Choroid plexus epithelial cell (primary cell): ENCODE results near the gene SUN5.

Source experiments
- DNase-seq: peaks from one replicate; pipeline ENCODE4 v3.0.0-alpha.2; 2010; ENCODE audit warnings: low read depth
- H3K4me3 ChIP-seq: 2 replicates; pipeline ENCODE4 v1.5.1; 2011; ENCODE audit warnings: low read depth, mild to moderate bottlenecking, control low read depth, low read length, moderate library complexity
- CTCF ChIP-seq: conservative IDR thresholded peaks from 2 replicates; pipeline ENCODE4 v1.5.1; 2011; ENCODE audit warnings: low read depth, mild to moderate bottlenecking, control low read depth, inconsistent platforms, low read length, moderate library complexity

SUN5 gene

DNA sequence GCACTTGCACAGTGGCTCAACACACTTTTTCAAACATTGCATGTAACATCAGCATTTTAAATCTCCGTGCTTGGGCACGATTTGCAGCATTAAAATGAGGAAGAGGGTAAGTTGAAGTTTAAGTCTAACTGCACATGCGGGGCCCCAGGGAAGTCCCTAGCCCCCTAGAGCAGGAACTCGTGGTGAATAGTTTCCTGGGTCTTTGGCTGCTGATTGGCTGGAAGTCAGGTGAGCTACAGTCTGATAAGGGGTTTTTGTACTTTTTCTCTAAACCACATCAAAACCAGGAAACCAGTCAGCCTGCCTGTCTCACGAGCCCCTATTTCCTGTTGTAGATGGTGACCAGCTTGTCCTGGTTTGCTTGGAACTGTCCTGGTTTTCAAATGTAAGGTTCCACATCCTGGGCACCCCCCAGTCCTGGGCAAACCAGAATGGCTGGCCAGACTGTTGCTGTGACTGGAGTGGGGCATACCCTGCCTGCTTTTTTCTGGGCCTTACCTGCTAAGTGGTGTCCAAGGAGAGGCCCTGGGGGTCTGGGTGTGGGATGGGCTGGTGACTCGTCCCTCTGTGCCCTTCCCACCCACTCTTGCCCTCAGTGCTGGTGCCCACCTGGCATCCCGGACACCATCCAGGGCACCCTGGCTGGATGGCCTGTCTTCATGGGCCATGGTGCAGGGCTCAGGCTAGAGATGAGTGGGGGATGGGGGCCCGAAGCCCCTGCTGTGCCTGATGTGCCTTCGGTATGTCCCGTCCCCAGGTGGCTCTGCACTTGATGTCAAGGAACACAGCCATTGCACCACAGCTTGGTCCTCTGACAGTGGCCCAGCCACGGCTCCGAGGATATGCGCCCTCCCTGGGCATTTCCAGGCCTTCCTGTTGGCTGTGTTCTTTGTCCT, 31.8 kb downstream of the SUN5 start:
- H3K4me3 ChIP-seq: no peak overlapping the region
- no peak for TF ChIP-seq CTCF
- peak; percentile 5 for DNase-seq

- no peak for TF ChIP-seq CTCF
- DNase-seq: peak; percentile 19
- H3K4me3 ChIP-seq: no peak overlapping the region
Measured at GRCh38 chr20:32971703-32972161, 32.5 kb downstream of the SUN5 start.

GRCh38 chr20:32970973-32971300, 33.3 kb downstream of the SUN5 start:
- TF ChIP-seq CTCF: no peak
- no peak overlapping the region for H3K4me3 ChIP-seq
- no peak for DNase-seq

DNA sequence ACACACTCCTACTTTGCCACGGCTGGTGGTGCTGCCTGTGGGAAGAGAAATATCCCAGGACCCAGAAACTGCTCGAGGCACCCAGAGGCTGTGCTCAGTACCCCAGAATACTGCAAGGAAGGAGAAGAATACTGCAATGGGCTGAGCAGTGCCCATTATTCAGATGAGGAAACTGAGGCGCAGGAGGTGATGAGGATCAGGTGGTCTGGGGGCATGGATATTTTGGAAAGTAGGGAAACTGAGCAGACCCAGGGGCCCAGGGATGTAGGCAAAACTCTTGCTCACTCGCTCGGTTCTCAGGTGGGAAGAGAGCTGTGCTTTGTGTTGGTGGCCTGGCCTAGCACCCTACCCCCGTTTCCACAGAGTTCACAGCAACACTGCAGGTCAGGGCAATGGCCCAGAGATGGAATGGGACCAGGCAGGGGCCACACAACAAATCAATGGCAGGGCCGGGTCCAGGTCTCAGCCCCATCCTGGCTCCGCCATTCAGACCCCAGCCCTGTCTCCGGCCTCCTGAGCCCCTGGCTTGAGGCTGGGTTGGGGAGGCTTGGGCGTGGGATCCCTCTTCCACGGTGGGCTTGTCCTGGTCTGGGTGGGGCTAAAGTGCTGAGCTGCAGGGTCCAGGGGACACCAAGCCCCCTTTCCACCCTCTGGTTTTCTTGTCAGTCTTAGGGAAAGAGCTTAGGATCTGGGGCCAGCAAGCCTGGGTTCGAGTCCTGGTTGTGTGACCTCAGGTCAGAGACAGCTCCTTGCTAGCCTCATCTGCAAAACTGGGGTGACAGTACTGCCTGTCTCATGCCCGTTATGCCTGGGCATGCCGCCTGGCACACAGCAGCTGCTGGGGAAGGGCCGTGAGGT, 33.9 kb downstream of the SUN5 start:
- DNase-seq: no peak
- no peak for TF ChIP-seq CTCF
- H3K4me3 ChIP-seq: no peak overlapping the region

DNA sequence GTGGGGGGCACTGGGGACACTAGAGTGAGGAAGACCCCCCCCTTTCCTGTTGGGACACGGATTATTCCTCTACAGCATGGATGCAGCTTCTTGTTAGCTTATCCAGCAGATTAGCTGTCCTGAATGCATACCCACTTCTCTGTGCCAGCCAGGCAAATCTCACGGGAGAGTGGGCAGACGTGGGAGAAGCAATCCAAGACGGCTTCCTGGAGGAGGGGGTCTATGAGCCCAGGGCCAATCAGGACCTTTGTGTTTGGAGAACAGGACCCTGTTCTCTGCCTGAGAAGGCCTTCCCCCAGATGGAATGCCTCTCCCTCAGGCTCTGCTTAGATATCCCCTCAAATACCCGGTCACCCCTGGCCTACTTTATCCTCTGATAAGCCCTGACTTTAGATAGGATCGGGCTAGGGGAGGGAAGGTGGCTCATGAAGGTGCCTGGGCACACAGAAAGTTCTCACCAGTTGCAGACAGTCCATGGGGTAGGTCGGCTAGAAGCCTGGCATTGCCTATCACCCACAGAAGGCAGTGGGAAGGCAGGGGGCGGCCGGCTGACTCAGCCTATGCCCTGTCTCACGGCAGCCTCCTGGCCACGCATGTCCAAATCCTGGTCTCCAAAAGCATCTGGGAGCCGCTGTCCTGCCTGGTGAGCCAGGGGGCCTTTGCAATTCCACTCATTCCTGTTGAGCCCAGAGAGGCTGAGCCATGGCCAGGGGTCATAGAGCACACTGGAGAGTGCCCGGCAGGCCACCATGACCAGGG, 34.7 kb downstream of the SUN5 start:
- no peak for TF ChIP-seq CTCF
- DNase-seq: no peak
- H3K4me3 ChIP-seq: no peak overlapping the region

DNA sequence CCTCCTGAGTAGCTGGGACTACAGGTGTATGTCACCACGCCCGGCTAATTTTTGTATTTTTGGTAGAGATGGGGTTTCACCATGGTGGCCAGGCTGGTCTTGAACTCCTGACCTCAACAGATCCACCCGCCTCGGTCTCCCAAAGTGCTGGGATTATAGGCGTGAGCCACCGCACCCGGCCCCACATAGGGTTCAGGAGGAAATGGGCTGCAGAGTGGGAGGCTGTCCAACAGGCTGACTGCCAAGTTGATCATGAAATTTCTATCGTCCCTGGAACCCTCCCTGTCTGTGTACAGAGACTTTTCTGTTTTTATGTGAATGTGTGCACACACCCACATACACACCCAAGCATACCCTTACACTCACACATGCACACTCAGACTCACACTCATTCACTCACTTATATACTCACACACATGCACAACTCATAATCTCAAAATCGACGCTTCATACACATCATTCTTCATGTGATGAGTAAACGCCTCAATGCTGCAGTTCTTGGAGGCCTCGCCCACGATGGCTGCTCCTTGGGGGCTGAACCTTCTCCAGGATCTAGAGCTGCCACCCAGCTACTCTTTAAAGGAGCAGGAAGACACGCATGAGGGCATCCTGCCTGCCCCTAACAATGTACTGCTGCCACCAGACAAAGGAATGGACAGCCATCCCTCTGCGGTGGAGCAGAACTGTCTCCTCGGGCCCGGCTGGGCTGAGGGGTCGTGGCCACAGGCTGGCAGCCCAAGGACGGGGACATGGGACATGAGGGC, 35.6 kb downstream of the SUN5 start:
- H3K4me3 ChIP-seq: no peak overlapping the region
- no peak for DNase-seq
- TF ChIP-seq CTCF: no peak
